ENCODE measurements around the gene GPC5.

DNA sequence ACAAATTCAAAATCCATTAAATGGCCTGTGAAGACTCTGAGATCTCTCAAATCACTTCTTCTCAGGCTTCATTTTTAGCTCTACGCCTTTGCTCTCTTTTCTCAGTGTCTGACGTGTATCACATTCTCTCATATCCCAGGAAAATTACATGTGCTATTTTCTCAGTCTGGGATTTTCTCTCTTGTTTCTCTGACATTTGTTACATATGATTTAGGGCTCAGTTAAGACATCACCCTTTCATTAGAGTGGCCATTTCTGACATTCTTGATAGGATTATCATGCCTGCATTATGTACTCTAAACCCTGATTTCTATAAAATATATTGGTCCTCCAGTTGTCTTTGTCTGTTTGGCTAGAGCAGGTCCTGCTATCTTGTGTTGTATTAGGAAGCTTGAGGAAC, 136.6 kb downstream of the GPC5 start:
- TF ChIP-seq POLR2AphosphoS5 (IDR thresholded peaks at IDR 0.05; ENCODE audit: low read depth, low read length) (no peak), SIN3A (conservative IDR thresholded peaks at IDR 0.05 in 1 of 2, IDR thresholded peaks at IDR 0.05 in 1 of 2; ENCODE audit: low read depth in 1 of 2, low read length in 2 of 2) (no peak), POLR2A (IDR thresholded peaks at IDR 0.05; ENCODE audit: control extremely low read depth in 1 of 2, low read depth in 2 of 2, low read length in 2 of 2) (no peak), TCF12 (IDR thresholded peaks at IDR 0.05; ENCODE audit: low read depth, low read length) (no peak)
- TF ChIP-seq, protein P1, sequence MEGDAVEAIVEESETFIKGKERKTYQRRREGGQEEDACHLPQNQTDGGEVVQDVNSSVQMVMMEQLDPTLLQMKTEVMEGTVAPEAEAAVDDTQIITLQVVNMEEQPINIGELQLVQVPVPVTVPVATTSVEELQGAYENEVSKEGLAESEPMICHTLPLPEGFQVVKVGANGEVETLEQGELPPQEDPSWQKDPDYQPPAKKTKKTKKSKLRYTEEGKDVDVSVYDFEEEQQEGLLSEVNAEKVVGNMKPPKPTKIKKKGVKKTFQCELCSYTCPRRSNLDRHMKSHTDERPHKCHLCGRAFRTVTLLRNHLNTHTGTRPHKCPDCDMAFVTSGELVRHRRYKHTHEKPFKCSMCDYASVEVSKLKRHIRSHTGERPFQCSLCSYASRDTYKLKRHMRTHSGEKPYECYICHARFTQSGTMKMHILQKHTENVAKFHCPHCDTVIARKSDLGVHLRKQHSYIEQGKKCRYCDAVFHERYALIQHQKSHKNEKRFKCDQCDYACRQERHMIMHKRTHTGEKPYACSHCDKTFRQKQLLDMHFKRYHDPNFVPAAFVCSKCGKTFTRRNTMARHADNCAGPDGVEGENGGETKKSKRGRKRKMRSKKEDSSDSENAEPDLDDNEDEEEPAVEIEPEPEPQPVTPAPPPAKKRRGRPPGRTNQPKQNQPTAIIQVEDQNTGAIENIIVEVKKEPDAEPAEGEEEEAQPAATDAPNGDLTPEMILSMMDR (IDR thresholded peaks at IDR 0.05; ENCODE audit: control extremely low read depth in 1 of 3, insufficient read depth in 1 of 3, low read depth in 1 of 3, low read length in 3 of 3): no peak

Data from H1 (cell line).